IMR-90 (cell line): ENCODE data around the gene ALDH5A1. TPM values are rescaled to one million over a fixed set of nuclear protein-coding genes. Genes with fewer than 3 reads are reported as not detected.

Source experiments
- ATAC-seq: fragments of 200-7000 bp; cut with Tn5 transposase; 2 replicates; pipeline ENCODE4 v1.9.1; 2020; ENCODE audit warnings: low read depth, mild to moderate bottlenecking, moderate library complexity
- BruUV-seq: library from RNA; stranded (reverse); fragments of 400-500 nt; replicated peaks from 2 replicates; lab custom pipeline; 2021; lab: Mats Ljungman, UMichigan
- CTCF ChIA-PET: fragments of 300-600 bp; formaldehyde crosslinking; extraction: SDS; loops from one replicate; lab custom pipeline; 2021; ENCODE audit warnings: antibody characterized with exemption; lab: Yijun Ruan, JAX
- POLR2A ChIA-PET: fragments of 300-600 bp; sonication (Branson Sonifier 250); formaldehyde crosslinking; loops from one replicate; lab custom pipeline; 2022; ENCODE audit warnings: antibody characterized with exemption; ENCODE audit not compliant: unreplicated experiment; lab: Charles Lee
- DNase-seq: peaks from one replicate; pipeline ENCODE4 v3.0.0; 2013
- H2AFZ ChIP-seq: replicated peaks from 2 replicates; pipeline ENCODE3; 2013; ENCODE audit warnings: low read length, mild to moderate bottlenecking; ENCODE audit not compliant: poor library complexity
- H2AK5ac ChIP-seq: 2 replicates; pipeline ENCODE4 v1.6.1; 2013; ENCODE audit warnings: low read depth, low read length, inconsistent platforms
- H2AK9ac ChIP-seq: replicated peaks from 2 replicates; pipeline ENCODE3; 2013; ENCODE audit warnings: mild to moderate bottlenecking, low read depth, low read length, moderate library complexity; ENCODE audit not compliant: poor library complexity
- H2BK120ac ChIP-seq: 2 replicates; pipeline ENCODE4 v1.6.1; 2013; ENCODE audit warnings: low read depth, low read length, inconsistent platforms
- H2BK15ac ChIP-seq: 3 replicates; pipeline ENCODE4 v1.6.1; 2013; ENCODE audit warnings: low read depth, low read length, inconsistent platforms
- H2BK20ac ChIP-seq: 2 replicates; pipeline ENCODE4 v1.6.1; 2013; ENCODE audit warnings: low read depth, mild to moderate bottlenecking, inconsistent platforms, low read length, moderate library complexity
- H2BK5ac ChIP-seq: 2 replicates; pipeline ENCODE4 v1.6.1; 2013; ENCODE audit warnings: mild to moderate bottlenecking, low read depth, low read length, inconsistent platforms; ENCODE audit not compliant: poor library complexity, severe bottlenecking
- H3K14ac ChIP-seq: replicated peaks from 2 replicates; pipeline ENCODE4 v1.6.1; 2013; ENCODE audit warnings: low read depth, low read length, inconsistent platforms
- H3K18ac ChIP-seq: 2 replicates; pipeline ENCODE4 v1.6.1; 2013; ENCODE audit warnings: low read depth, low read length, control low read depth
- H3K23ac ChIP-seq: 2 replicates; pipeline ENCODE4 v1.6.1; 2013; ENCODE audit warnings: low read depth, low read length, inconsistent platforms
- H3K27ac ChIP-seq: 2 replicates; pipeline ENCODE4 v1.5.1; 2013; ENCODE audit warnings: mild to moderate bottlenecking, control low read depth, low read length; ENCODE audit not compliant: insufficient read depth
- H3K27me3 ChIP-seq: 2 replicates; pipeline ENCODE4 v1.6.1; 2013; ENCODE audit warnings: low read length; ENCODE audit not compliant: control insufficient read depth, insufficient read depth
- H3K36me3 ChIP-seq: 2 replicates; pipeline ENCODE4 v1.6.1; 2013; ENCODE audit warnings: low read length, mixed read lengths; ENCODE audit not compliant: control insufficient read depth, insufficient read depth
- H3K4ac ChIP-seq: 2 replicates; pipeline ENCODE4 v1.6.1; 2013; ENCODE audit warnings: low read depth, low read length, inconsistent platforms
- H3K4me1 ChIP-seq: 2 replicates; pipeline ENCODE4 v1.6.1; 2013; ENCODE audit warnings: low read length, mixed read lengths; ENCODE audit not compliant: control insufficient read depth, insufficient read depth
- H3K4me2 ChIP-seq: 2 replicates; pipeline ENCODE4 v1.6.1; 2013; ENCODE audit warnings: low read depth, mild to moderate bottlenecking, control low read depth, low read length, moderate library complexity
- H3K4me3 ChIP-seq: 2 replicates; pipeline ENCODE4 v1.5.1; 2013; ENCODE audit warnings: low read depth, mild to moderate bottlenecking, control low read depth, low read length, moderate library complexity; ENCODE audit not compliant: insufficient read depth
- H3K56ac ChIP-seq: 2 replicates; pipeline ENCODE4 v1.6.1; 2013; ENCODE audit warnings: low read length, inconsistent platforms; ENCODE audit not compliant: insufficient read depth; ENCODE audit errors: extremely low read depth
- H3K79me1 ChIP-seq, 2 experiments: 2 replicates each; pipeline ENCODE4 v1.6.1; 2013; ENCODE audit warnings: low read length in 2 of 2, inconsistent platforms in 1 of 2, low read depth in 1 of 2
- H3K9ac ChIP-seq: 2 replicates; pipeline ENCODE4 v1.6.1; 2013; ENCODE audit warnings: low read depth, low read length, control low read depth
- H3K9me1 ChIP-seq: 2 replicates; pipeline ENCODE4 v1.6.1; 2013; ENCODE audit warnings: low read length, inconsistent platforms; ENCODE audit not compliant: insufficient read depth
- H3K9me3 ChIP-seq: 2 replicates; pipeline ENCODE4 v1.6.1; 2013; ENCODE audit warnings: low read length; ENCODE audit not compliant: control insufficient read depth, insufficient read depth
- H4K20me1 ChIP-seq: 2 replicates; pipeline ENCODE4 v1.6.1; 2013; ENCODE audit warnings: low read length, inconsistent platforms; ENCODE audit not compliant: insufficient read depth
- H4K5ac ChIP-seq: 2 replicates; pipeline ENCODE4 v1.6.1; 2013; ENCODE audit warnings: mild to moderate bottlenecking, low read depth, low read length, control low read depth
- H4K8ac ChIP-seq, 2 experiments: 2 replicates each; pipeline ENCODE4 v1.6.1; 2013; ENCODE audit warnings: low read depth in 2 of 2, low read length in 2 of 2, control low read depth in 1 of 2, inconsistent platforms in 1 of 2
- H4K91ac ChIP-seq: 2 replicates; pipeline ENCODE4 v1.6.1; 2013; ENCODE audit warnings: low read depth, low read length, inconsistent platforms; ENCODE audit not compliant: insufficient read depth
- BHLHE40 ChIP-seq: fragments of 150-350 bp; IDR thresholded peaks from 2 replicates; pipeline ENCODE4 v1.6.1; 2016; ENCODE audit warnings: mild to moderate bottlenecking, low read depth, low read length
- CHD1 ChIP-seq: IDR thresholded peaks from 2 replicates; pipeline ENCODE4 v1.6.1; 2012; ENCODE audit warnings: low read depth, low read length, improper control_type of control experiment
- FOS ChIP-seq: fragments of 150-350 bp; IDR thresholded peaks from 2 replicates; pipeline ENCODE4 v1.6.1; 2016; ENCODE audit warnings: low read depth, low read length
- MAFK ChIP-seq: IDR thresholded peaks from 2 replicates; pipeline ENCODE4 v1.6.1; 2012; ENCODE audit warnings: low read depth, low read length, improper control_type of control experiment
- MAZ ChIP-seq: IDR thresholded peaks from 2 replicates; pipeline ENCODE4 v1.6.1; 2012; ENCODE audit warnings: low read depth, mild to moderate bottlenecking, low read length, improper control_type of control experiment, moderate library complexity, borderline replicate concordance
- MXI1 ChIP-seq: IDR thresholded peaks from 2 replicates; pipeline ENCODE4 v1.6.1; 2012; ENCODE audit warnings: low read depth, mild to moderate bottlenecking, low read length, moderate library complexity, borderline replicate concordance
- NFE2L2 ChIP-seq: fragments of 150-350 bp; IDR thresholded peaks from 2 replicates; pipeline ENCODE4 v1.6.1; 2016; ENCODE audit warnings: low read depth, mild to moderate bottlenecking, low read length
- POLR2A ChIP-seq: IDR thresholded peaks from 2 replicates; pipeline ENCODE4 v1.6.1; 2012; ENCODE audit warnings: mild to moderate bottlenecking, low read depth, low read length
- RAD21 ChIP-seq: IDR thresholded peaks from 2 replicates; pipeline ENCODE4 v1.6.1; 2012; ENCODE audit warnings: low read length, improper control_type of control experiment
- RFX5 ChIP-seq: IDR thresholded peaks from 2 replicates; pipeline ENCODE4 v1.8.0; 2012; ENCODE audit warnings: low read depth, mild to moderate bottlenecking, low read length, moderate library complexity
- SMC3 ChIP-seq: fragments of 150-350 bp; IDR thresholded peaks from 2 replicates; pipeline ENCODE4 v1.6.1; 2016; ENCODE audit warnings: low read depth, mild to moderate bottlenecking, antibody characterized with exemption, low read length, moderate library complexity
- whole genome bisulfite sequencing, 2 experiments: methylation state at CpG; one replicate each; pipeline versions ENCODE4 v1.1.5 to v1.1.7; 2013; ENCODE audit warnings: missing lambda C conversion rate in 2 of 2; ENCODE audit not compliant: insufficient read length in 1 of 2; ENCODE audit errors: extremely low coverage in 2 of 2; 5-methylcytosine and 5-hydroxymethylcytosine counted together
- dilution Hi-C: fragments of 300-500 bp; cut with HindIII; formaldehyde crosslinking; loops from one replicate; pipeline ENCODE4 v1.14.3; 2018; ENCODE audit warnings: low sequenced_read_pairs; ENCODE audit not compliant: unreplicated experiment
- in situ Hi-C: fragments of 300-500 bp; cut with MboI; formaldehyde crosslinking; loops from 3 replicates; pipeline ENCODE4 v1.14.3; 2019; ENCODE audit warnings: low sequenced_read_pairs, inconsistent platforms, mixed read lengths
- intact Hi-C: fragments of 100-400 bp; cut with micrococcal nuclease; formaldehyde crosslinking; loops from 2 replicates; pipeline ENCODE4 v1.10.0; 2022
- polyA plus RNA-seq, 3 experiments: library from polyadenylated mRNA; depleted of rRNA; stranded (reverse); fragments of >200 nt; gene quantifications; 2 replicates each; pipeline ENCODE4 v1.2.3, GENCODE V29; 2012; ENCODE audit warnings: low replicate concordance in 1 of 3
- total RNA-seq: library from RNA; depleted of rRNA; stranded (reverse); fragments of >200 nt; gene quantifications from 2 replicates; pipeline ENCODE4 v1.2.3, GENCODE V29; 2012
- TF ChIP-seq, protein P1 (sequence below): fragments of 150-350 bp; IDR thresholded peaks from 2 replicates; pipeline ENCODE4 v1.6.1; 2017; ENCODE audit warnings: mild to moderate bottlenecking, antibody characterized with exemption, low read length, low read depth
- TF ChIP-seq, protein P2 (sequence below): conservative IDR thresholded peaks from 2 replicates; pipeline ENCODE4 v1.5.1; 2012; ENCODE audit warnings: mild to moderate bottlenecking, low read depth, low read length, improper control_type of control experiment
- TF ChIP-seq, protein P3 (sequence below): fragments of 150-350 bp; IDR thresholded peaks from 2 replicates; pipeline ENCODE4 v1.6.1; 2016; ENCODE audit warnings: low read depth, mild to moderate bottlenecking, low read length, moderate library complexity, borderline replicate concordance

ALDH5A1 gene
- total and polyA plus RNA-seq, 2 of the 4 experiments (the other 2 are of a cell fraction): 0.36 to 0.48 TPM

DNA sequence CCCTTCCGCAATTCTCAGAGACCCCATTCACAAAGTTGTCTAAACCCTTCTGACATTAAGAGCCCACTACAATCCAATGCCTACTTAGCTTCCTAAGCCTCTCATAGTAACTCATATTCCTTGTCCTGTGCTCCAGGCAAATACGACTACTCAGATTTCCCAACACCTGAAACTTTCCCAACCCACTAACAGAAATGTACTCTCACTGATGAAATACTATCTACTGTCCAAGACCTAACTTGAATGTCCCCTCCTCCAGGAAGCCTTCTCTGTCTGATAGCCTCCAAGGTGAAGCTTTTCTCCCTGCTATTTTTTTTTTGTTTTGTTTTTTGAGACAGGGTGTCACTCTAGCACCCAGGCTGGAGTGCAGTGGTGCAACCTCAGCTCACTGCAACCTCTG, 35.8 kb upstream of the ALDH5A1 start:
- Histone ChIP-seq H2BK120ac (no peak overlapping the region), H3K4ac (no peak overlapping the region), H3K18ac (no peak overlapping the region), H4K91ac (no peak overlapping the region), H3K23ac (no peak overlapping the region), H3K9me3 (no peaks in the 10 kb centered on the region), H2AK5ac (no peak overlapping the region), H3K56ac (no peak overlapping the region), H2BK5ac (no peak overlapping the region), H3K27me3 (0 out of 2 replicates have a peak, but pooled peaks cover 5% of the 10 kb centered on the region), H3K36me3 (no peaks in the 10 kb centered on the region), H2BK20ac (no peak overlapping the region), H3K14ac (no peak overlapping the region), H3K27ac (no peak overlapping the region), H3K9ac (no peak overlapping the region), H2AFZ (no peak overlapping the region), H3K4me1 (no peaks in the 10 kb centered on the region), H3K9me1 (no peaks in the 10 kb centered on the region), H2BK15ac (no peak overlapping the region), H3K4me2 (no peak overlapping the region), H3K79me1 (no peaks in the 10 kb centered on the region), H4K20me1 (no peaks in the 10 kb centered on the region), H4K8ac (no peak overlapping the region), H3K4me3 (no peak overlapping the region), H4K5ac (no peak overlapping the region), H2AK9ac (no peak overlapping the region)
- no peak for ATAC-seq
- no peak for TF ChIP-seq MXI1
- no peak for TF ChIP-seq BHLHE40
- no peak for TF ChIP-seq RAD21
- TF ChIP-seq, protein P1, sequence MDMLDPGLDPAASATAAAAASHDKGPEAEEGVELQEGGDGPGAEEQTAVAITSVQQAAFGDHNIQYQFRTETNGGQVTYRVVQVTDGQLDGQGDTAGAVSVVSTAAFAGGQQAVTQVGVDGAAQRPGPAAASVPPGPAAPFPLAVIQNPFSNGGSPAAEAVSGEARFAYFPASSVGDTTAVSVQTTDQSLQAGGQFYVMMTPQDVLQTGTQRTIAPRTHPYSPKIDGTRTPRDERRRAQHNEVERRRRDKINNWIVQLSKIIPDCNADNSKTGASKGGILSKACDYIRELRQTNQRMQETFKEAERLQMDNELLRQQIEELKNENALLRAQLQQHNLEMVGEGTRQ: no peak
- no peak for TF ChIP-seq POLR2A
- no peak for TF ChIP-seq MAZ
- TF ChIP-seq SMC3: no peak
- TF ChIP-seq, protein P2, sequence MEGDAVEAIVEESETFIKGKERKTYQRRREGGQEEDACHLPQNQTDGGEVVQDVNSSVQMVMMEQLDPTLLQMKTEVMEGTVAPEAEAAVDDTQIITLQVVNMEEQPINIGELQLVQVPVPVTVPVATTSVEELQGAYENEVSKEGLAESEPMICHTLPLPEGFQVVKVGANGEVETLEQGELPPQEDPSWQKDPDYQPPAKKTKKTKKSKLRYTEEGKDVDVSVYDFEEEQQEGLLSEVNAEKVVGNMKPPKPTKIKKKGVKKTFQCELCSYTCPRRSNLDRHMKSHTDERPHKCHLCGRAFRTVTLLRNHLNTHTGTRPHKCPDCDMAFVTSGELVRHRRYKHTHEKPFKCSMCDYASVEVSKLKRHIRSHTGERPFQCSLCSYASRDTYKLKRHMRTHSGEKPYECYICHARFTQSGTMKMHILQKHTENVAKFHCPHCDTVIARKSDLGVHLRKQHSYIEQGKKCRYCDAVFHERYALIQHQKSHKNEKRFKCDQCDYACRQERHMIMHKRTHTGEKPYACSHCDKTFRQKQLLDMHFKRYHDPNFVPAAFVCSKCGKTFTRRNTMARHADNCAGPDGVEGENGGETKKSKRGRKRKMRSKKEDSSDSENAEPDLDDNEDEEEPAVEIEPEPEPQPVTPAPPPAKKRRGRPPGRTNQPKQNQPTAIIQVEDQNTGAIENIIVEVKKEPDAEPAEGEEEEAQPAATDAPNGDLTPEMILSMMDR: no peak
- TF ChIP-seq RFX5: no peak
- TF ChIP-seq NFE2L2: no peak
- no peak for TF ChIP-seq MAFK
- no peak for TF ChIP-seq FOS
- TF ChIP-seq, protein P3, sequence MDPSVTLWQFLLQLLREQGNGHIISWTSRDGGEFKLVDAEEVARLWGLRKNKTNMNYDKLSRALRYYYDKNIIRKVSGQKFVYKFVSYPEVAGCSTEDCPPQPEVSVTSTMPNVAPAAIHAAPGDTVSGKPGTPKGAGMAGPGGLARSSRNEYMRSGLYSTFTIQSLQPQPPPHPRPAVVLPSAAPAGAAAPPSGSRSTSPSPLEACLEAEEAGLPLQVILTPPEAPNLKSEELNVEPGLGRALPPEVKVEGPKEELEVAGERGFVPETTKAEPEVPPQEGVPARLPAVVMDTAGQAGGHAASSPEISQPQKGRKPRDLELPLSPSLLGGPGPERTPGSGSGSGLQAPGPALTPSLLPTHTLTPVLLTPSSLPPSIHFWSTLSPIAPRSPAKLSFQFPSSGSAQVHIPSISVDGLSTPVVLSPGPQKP: no peak
- no peak for TF ChIP-seq CHD1
- no peak for DNase-seq
- 40% methylated on average over 1 of the region's 2 CpGs; no CpG with 5 or more reads in 1 of the 2 experiments for WGBS, 2 experiments
- dilution Hi-C loops: no loop called here
- CTCF ChIA-PET: no interaction called here
- POLR2A ChIA-PET: no interaction called here
- no TSS peak for BruUV-seq
- in situ Hi-C loops: no loop called here
- intact Hi-C loops: no loop called here
